ENCODE measurements around the gene MKRN2. TPM values are rescaled to one million over a fixed set of nuclear protein-coding genes. Genes with fewer than 3 reads are reported as not detected.
"Not testable (repeated sequence)": the region's sequence is repeated elsewhere in the genome, so short reads cannot be mapped to it uniquely, and the experiment has no call there.

The MKRN2 gene
- total RNA-seq, 1 experiment from 2014 or later = 27.9 TPM

- Histone ChIP-seq H3K4me3 (replicated peaks in 1 of 2; ENCODE audit: low read depth in 1 of 2, low read length in 2 of 2) (no peak overlapping the region), H3K36me3 (ENCODE audit: control insufficient read depth in 1 of 2, insufficient read depth in 2 of 2, low read length in 2 of 2) (peaks cover 2 to 6% of the 10 kb centered on the region in 2 experiments; a peak in 2 of 4 replicates), H3K79me2 (ENCODE audit: insufficient read depth, low read length) (no peaks in the 10 kb centered on the region), H3K4me2 (ENCODE audit: low read length) (no peak overlapping the region), H3K9ac (ENCODE audit: low read length) (no peak overlapping the region), H3K27ac (ENCODE audit: low read depth, low read length) (no peak overlapping the region), H2AFZ (ENCODE audit: low read depth, low read length, poor library complexity, severe bottlenecking) (no peak overlapping the region), H4K20me1 (ENCODE audit: insufficient read depth) (no peaks in the 10 kb centered on the region), H3K9me2 (ENCODE audit: insufficient read depth) (no peaks in the 10 kb centered on the region), H3K27me3 (ENCODE audit: insufficient read depth, low read length) (no peaks in the 10 kb centered on the region), H3K4me1 (ENCODE audit: control insufficient read depth in 1 of 2, insufficient read depth in 2 of 2, low read length in 2 of 2) (peaks cover 0 to 7% of the 10 kb centered on the region in 2 experiments; a peak in 1 of 4 replicates), H3K9me3 (ENCODE audit: control insufficient read depth in 1 of 2, insufficient read depth in 1 of 2, low read depth in 1 of 2, low read length in 2 of 2) (no peaks in the 10 kb centered on the region)
- no TSS peak for BruUV-seq (replicated peaks)
- DNase-seq (ENCODE audit: low read depth, low spot score) (no peak), ATAC-seq (peak; percentile 41; the same call in 1 of the 2 replicates)
- intact Hi-C loops (cut with micrococcal nuclease) = no loop called here
- ChIA-PET CTCF (no interaction called here), POLR2A (no interaction called here), RAD21 (ENCODE audit: low non-redundant PET in 1 of 2, low total read pairs in 2 of 2, uncharacterized antibody in 2 of 2, unreplicated experiment in 2 of 2) (no interaction called here)
- TF ChIP-seq RAD21 (IDR thresholded peaks at IDR 0.05; ENCODE audit: low read depth) = 0 out of 2 replicates have a peak, but pooled peaks have one; percentile 11
- peak in 2 of 3 experiments; percentile 23 to 31; a peak in 2 of 6 replicates for TF ChIP-seq CTCF (IDR thresholded peaks at IDR 0.05 in 2 of 3, conservative IDR thresholded peaks at IDR 0.05 in 1 of 3; ENCODE audit: borderline replicate concordance in 1 of 3, insufficient read depth in 1 of 3, low read depth in 2 of 3, low read length in 2 of 3)
- TF ChIP-seq, protein P1, sequence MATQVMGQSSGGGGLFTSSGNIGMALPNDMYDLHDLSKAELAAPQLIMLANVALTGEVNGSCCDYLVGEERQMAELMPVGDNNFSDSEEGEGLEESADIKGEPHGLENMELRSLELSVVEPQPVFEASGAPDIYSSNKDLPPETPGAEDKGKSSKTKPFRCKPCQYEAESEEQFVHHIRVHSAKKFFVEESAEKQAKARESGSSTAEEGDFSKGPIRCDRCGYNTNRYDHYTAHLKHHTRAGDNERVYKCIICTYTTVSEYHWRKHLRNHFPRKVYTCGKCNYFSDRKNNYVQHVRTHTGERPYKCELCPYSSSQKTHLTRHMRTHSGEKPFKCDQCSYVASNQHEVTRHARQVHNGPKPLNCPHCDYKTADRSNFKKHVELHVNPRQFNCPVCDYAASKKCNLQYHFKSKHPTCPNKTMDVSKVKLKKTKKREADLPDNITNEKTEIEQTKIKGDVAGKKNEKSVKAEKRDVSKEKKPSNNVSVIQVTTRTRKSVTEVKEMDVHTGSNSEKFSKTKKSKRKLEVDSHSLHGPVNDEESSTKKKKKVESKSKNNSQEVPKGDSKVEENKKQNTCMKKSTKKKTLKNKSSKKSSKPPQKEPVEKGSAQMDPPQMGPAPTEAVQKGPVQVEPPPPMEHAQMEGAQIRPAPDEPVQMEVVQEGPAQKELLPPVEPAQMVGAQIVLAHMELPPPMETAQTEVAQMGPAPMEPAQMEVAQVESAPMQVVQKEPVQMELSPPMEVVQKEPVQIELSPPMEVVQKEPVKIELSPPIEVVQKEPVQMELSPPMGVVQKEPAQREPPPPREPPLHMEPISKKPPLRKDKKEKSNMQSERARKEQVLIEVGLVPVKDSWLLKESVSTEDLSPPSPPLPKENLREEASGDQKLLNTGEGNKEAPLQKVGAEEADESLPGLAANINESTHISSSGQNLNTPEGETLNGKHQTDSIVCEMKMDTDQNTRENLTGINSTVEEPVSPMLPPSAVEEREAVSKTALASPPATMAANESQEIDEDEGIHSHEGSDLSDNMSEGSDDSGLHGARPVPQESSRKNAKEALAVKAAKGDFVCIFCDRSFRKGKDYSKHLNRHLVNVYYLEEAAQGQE (IDR thresholded peaks at IDR 0.05; ENCODE audit: low read depth) = no peak
These were observed 15.3 kb upstream of the MKRN2 start for GRCh38 chr3:12541625-12542024.

- H3K27ac ChIP-seq (ENCODE audit: low read depth, low read length); ATAC-seq; CTCF ChIA-PET; H3K9me3 ChIP-seq (ENCODE audit: control insufficient read depth in 1 of 2, insufficient read depth in 1 of 2, low read depth in 1 of 2, low read length in 2 of 2); RAD21 ChIA-PET (ENCODE audit: low non-redundant PET in 1 of 2, low total read pairs in 2 of 2, uncharacterized antibody in 2 of 2, unreplicated experiment in 2 of 2); POLR2A ChIA-PET; H3K9ac ChIP-seq (ENCODE audit: low read length); DNase-seq (ENCODE audit: low read depth, low spot score); H3K4me1 ChIP-seq (ENCODE audit: control insufficient read depth in 1 of 2, insufficient read depth in 2 of 2, low read length in 2 of 2); H3K4me3 ChIP-seq (replicated peaks in 1 of 2; ENCODE audit: low read depth in 1 of 2, low read length in 2 of 2); H3K4me2 ChIP-seq (ENCODE audit: low read length); H4K20me1 ChIP-seq (ENCODE audit: insufficient read depth); intact Hi-C loops (cut with micrococcal nuclease); H3K9me2 ChIP-seq (ENCODE audit: insufficient read depth); H3K27me3 ChIP-seq (ENCODE audit: insufficient read depth, low read length); BruUV-seq (replicated peaks); H2AFZ ChIP-seq (ENCODE audit: low read depth, low read length, poor library complexity, severe bottlenecking); H3K36me3 ChIP-seq (ENCODE audit: control insufficient read depth in 1 of 2, insufficient read depth in 2 of 2, low read length in 2 of 2); H3K79me2 ChIP-seq (ENCODE audit: insufficient read depth, low read length): not testable (repeated sequence)
These were observed 13.4 kb upstream of the MKRN2 start for GRCh38 chr3:12543497-12543896.

All from HCT116 (cell line).